ENCODE data around the gene ZBTB18. TPM values are rescaled to one million over a fixed set of nuclear protein-coding genes. Genes with fewer than 3 reads are reported as not detected.
"Not testable (repeated sequence)": the region's sequence is repeated elsewhere in the genome, so short reads cannot be mapped to it uniquely, and the experiment has no call there.

ZBTB18 gene
- total RNA-seq, 4 donors from 2014 or later: 3.8 to 8.8 (median 6.7) TPM

DNA sequence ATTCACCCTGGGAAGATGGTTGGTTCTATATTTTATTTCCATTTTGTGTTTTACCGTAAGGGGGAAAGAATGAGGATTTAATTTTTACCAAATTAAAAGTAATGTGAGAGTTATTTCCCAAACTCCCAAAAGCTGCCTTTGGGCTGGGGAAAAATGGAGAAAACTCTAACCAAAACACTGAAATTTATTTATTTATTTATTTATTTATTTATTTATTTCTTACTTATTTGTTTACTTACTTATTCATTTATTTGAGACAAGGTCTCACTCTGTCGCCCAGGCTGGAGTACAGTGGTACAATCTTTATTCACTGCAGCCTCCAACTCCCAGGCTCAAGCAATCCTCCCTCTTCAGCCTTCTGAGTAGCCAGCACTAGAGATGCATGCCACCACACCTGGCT, 38.0 kb upstream of the ZBTB18 start:
- TF ChIP-seq, protein P1, sequence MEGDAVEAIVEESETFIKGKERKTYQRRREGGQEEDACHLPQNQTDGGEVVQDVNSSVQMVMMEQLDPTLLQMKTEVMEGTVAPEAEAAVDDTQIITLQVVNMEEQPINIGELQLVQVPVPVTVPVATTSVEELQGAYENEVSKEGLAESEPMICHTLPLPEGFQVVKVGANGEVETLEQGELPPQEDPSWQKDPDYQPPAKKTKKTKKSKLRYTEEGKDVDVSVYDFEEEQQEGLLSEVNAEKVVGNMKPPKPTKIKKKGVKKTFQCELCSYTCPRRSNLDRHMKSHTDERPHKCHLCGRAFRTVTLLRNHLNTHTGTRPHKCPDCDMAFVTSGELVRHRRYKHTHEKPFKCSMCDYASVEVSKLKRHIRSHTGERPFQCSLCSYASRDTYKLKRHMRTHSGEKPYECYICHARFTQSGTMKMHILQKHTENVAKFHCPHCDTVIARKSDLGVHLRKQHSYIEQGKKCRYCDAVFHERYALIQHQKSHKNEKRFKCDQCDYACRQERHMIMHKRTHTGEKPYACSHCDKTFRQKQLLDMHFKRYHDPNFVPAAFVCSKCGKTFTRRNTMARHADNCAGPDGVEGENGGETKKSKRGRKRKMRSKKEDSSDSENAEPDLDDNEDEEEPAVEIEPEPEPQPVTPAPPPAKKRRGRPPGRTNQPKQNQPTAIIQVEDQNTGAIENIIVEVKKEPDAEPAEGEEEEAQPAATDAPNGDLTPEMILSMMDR (IDR thresholded peaks at IDR 0.05): no peak
- TF ChIP-seq POLR2A (IDR thresholded peaks at IDR 0.05): no peak
- H3K36me3 ChIP-seq: no peaks in the 10 kb centered on the region
- intact Hi-C loops (cut with DNase I): no loop called here
- no peak overlapping the region for H3K4me3 ChIP-seq
- no peaks in the 10 kb centered on the region for H3K9me3 ChIP-seq
- no peak overlapping the region for H3K27ac ChIP-seq
- peaks cover 0 to 15% (median 3%) of the 10 kb centered on the region in 3 donors for H3K4me1 ChIP-seq
- peaks cover 0 to 6% (median 0%) of the 10 kb centered on the region in 4 donors for H3K27me3 ChIP-seq
- no peak for DNase-seq
- WGBS, 2 donors: 91% methylated on average over 2 of the region's 2 CpGs

DNA sequence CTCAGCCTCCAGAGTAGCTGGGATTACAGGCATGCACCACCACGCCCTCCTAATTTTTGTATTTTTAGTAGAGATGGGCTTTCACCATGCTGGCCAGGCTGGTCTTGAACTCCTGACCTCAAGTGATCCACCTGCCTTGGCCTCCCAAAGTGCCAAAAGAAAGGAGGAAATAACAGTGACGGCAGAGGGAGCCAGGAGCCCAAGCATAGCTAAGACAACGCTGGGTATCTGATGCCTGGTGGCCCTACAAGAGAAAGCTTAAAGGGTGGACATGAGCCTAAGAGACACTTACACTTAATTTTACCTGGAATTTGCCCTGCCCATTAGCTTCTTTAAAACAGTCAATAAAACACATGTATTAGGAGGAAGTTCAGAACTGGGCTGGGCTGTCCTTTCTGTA, 36.2 kb upstream of the ZBTB18 start:
- H3K4me1 ChIP-seq: peaks cover 0 to 15% (median 3%) of the 10 kb centered on the region in 3 donors
- H3K4me3 ChIP-seq; H3K36me3 ChIP-seq; H3K27ac ChIP-seq; H3K9me3 ChIP-seq; intact Hi-C loops (cut with DNase I); H3K27me3 ChIP-seq; DNase-seq: not testable (repeated sequence)
- WGBS, 2 donors: 42 to 89% methylated on average over 3 of the region's 3 CpGs

DNA sequence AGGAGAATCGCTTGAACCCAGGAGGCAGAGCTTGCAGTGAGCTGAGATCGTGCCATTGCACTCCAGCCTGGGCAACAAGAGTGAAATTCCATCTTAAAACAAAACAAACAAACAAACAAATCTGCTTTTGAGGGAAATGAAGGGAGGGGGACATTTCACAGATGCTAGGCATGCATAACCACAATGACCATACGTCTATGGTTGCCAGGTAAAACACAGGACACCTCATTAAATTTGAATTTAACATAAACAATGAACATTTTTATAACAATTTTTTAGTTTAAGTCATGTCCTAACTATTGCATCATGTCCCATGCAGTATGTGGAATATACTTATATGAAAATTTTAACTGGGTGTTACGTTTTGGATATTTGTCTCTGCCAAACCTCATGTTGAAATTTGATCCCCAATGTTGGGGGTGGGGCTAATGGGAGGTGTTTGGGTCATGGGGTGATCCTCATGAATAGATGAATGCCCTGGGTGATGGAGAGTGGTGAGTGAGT, 31.0 kb upstream of the ZBTB18 start:
- Histone ChIP-seq H3K9me3 (no peaks in the 10 kb centered on the region), H3K27ac (no peak overlapping the region), H3K4me1 (no peaks in the 10 kb centered on the region), H3K36me3 (no peaks in the 10 kb centered on the region), H3K4me3 (no peak overlapping the region), H3K27me3 (no peaks in the 10 kb centered on the region)
- intact Hi-C loops (cut with DNase I): no loop called here
- WGBS, 2 donors: 51 to 61% methylated on average over 3 to 4 of the region's 4 CpGs
- no peak for DNase-seq
- no peak for TF ChIP-seq POLR2A (IDR thresholded peaks at IDR 0.05)
- TF ChIP-seq, protein P1 (IDR thresholded peaks at IDR 0.05): no peak

DNA sequence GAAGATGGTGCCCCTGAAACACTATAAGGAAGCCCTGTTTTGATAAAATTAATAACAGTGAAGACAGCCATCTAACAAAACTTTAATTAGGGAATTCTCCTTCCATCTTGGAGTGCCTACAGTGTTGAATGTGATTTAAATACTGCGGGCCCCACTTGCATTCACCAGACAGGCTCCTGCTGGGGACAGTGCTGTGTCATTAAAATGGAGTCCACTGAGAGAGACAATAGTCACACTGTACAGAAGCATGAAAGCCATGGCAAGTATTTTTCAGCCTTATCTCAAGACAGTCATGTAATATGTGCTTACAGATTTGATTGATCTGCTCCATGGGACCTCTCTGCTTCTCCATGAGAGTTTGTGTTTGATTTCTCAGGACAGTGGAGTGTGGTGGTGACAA, 29.7 kb upstream of the ZBTB18 start:
- no peaks in the 10 kb centered on the region for H3K27me3 ChIP-seq
- WGBS, 2 donors: 87 to 91% methylated on average over 1 of the region's 1 CpG

DNA sequence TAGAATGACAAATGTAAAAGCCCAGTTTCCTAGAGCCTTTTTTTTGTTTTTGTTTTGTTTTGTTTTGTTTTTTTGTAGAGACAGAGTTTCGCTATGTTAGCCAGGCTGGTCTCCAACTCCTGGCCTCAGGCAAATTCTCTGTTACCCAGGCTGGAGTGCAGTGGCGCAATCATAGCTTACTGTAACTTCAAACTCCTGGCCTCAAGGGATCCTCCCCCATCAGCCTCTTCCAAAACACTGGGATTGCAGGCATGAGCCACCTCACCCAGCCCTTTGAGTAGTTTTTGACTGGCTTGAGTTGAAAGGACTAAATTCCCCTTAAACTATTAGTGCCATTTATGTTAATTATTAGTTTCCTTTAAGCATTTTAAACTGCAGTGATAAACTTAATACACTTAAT, 28.8 kb upstream of the ZBTB18 start:
- Histone ChIP-seq H3K27ac (no peak overlapping the region), H3K4me3 (no peak overlapping the region), H3K36me3 (no peaks in the 10 kb centered on the region), H3K4me1 (no peaks in the 10 kb centered on the region), H3K27me3 (no peaks in the 10 kb centered on the region), H3K9me3 (no peaks in the 10 kb centered on the region)
- TF ChIP-seq POLR2A (IDR thresholded peaks at IDR 0.05): no peak
- TF ChIP-seq, protein P1 (IDR thresholded peaks at IDR 0.05): no peak
- intact Hi-C loops (cut with DNase I): no loop called here
- 53 to 64% methylated on average over 2 of the region's 2 CpGs for WGBS, 2 donors
- no peak for DNase-seq

More for the DNA sequence above, 29.7 kb upstream of the ZBTB18 start:
- intact Hi-C loops (cut with DNase I): no loop called here
- Histone ChIP-seq H3K27ac (no peak overlapping the region), H3K36me3 (no peaks in the 10 kb centered on the region), H3K4me3 (no peak overlapping the region), H3K9me3 (no peaks in the 10 kb centered on the region), H3K4me1 (no peaks in the 10 kb centered on the region)
- DNase-seq: no peak
- TF ChIP-seq, protein P1 (IDR thresholded peaks at IDR 0.05): no peak
- TF ChIP-seq POLR2A (IDR thresholded peaks at IDR 0.05): no peak

DNA sequence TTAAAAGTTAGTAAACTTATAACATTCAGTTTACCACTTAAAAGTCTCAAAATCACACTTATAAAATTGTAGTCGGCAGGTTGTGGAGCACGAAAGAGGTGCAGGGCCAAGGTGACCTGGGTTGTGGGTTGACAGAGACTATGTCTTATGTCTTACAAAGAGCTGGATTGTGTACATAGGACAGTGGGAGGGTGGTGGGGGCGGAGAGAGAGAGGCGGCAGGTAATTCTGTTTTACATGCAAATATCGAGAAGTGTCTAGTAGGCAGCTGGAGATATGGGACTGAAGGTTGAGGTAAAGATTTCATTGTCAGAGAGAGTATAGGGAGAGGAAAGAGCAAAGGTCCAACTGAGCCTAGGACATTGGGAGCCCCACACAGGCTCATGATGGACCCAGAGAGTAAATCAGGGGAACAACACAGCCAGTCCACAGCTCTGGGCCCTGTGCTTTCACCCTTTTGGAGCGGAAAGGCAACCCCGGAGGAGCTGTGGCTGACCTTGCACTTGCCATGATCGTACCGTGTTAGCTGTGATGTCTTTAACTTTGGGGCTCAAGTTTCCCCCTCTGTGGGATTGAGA, 28.1 kb upstream of the ZBTB18 start:
- Histone ChIP-seq H3K36me3 (no peaks in the 10 kb centered on the region), H3K27me3 (no peaks in the 10 kb centered on the region), H3K4me1 (no peaks in the 10 kb centered on the region), H3K27ac (no peak overlapping the region), H3K4me3 (no peak overlapping the region), H3K9me3 (no peaks in the 10 kb centered on the region)
- TF ChIP-seq POLR2A (IDR thresholded peaks at IDR 0.05): no peak
- TF ChIP-seq, protein P1 (IDR thresholded peaks at IDR 0.05): no peak
- intact Hi-C loops (cut with DNase I): no loop called here
- 78 to 86% methylated on average over 5 to 9 of the region's 9 CpGs for WGBS, 2 donors
- DNase-seq: no peak
